DND-41 (cell line): Measurements from ENCODE around the gene KIFAP3.

Source experiments
- EZH2 ChIP-seq: IDR thresholded peaks from 3 replicates; pipeline ENCODE4 v1.6.1; 2012; ENCODE audit warnings: borderline replicate concordance, low read depth, mild to moderate bottlenecking, moderate library complexity, low read length, inconsistent platforms; ENCODE audit not compliant: severe bottlenecking
- TF ChIP-seq, protein P1 (sequence below): IDR thresholded peaks from 2 replicates; pipeline ENCODE4 v1.5.1; 2012; ENCODE audit warnings: borderline replicate concordance, low read length, moderate library complexity, mild to moderate bottlenecking; ENCODE audit not compliant: poor library complexity, severe bottlenecking; ENCODE audit errors: extremely low read depth

DNA sequence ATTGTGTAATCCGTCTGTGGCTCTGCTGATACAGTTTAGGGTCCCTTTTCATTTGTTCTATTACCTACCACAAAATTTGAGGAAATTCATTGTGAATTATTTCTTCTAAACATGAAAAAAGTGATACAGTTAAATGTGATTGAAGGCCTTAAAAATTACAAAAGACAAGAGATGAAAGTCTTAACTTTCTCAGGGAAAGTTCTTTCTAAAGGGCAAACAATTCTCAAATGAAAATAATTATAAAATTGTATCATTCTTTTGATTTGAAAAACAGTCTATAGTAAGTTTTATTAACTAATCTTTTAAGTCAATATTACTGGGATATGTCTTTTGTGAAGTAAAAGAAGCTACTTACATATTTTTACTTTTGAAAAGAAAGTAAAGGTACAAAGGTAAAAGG lies 123.4 kb downstream of the KIFAP3 start:
- TF ChIP-seq, protein P1, sequence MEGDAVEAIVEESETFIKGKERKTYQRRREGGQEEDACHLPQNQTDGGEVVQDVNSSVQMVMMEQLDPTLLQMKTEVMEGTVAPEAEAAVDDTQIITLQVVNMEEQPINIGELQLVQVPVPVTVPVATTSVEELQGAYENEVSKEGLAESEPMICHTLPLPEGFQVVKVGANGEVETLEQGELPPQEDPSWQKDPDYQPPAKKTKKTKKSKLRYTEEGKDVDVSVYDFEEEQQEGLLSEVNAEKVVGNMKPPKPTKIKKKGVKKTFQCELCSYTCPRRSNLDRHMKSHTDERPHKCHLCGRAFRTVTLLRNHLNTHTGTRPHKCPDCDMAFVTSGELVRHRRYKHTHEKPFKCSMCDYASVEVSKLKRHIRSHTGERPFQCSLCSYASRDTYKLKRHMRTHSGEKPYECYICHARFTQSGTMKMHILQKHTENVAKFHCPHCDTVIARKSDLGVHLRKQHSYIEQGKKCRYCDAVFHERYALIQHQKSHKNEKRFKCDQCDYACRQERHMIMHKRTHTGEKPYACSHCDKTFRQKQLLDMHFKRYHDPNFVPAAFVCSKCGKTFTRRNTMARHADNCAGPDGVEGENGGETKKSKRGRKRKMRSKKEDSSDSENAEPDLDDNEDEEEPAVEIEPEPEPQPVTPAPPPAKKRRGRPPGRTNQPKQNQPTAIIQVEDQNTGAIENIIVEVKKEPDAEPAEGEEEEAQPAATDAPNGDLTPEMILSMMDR, result no peak
- TF ChIP-seq EZH2, result no peak
